HEK293 (cell line): Measurements from ENCODE around the gene TARS2.

Experiments
- CTCF ChIA-PET: fragments of 350-600 bp; formaldehyde crosslinking; extraction: SDS; loops from one replicate; lab custom pipeline; 2021; ENCODE audit warnings: antibody characterized with exemption; lab: Yijun Ruan, JAX
- POLR2A ChIA-PET: fragments of 300-600 bp; formaldehyde crosslinking; extraction: SDS; loops from one replicate; lab custom pipeline; 2020; ENCODE audit warnings: antibody characterized with exemption, inconsistent platforms; lab: Yijun Ruan, JAX
- H3K27ac ChIP-seq: fragments of 200-500 bp; sonication (Bioruptor generic); 2 replicates; pipeline ENCODE4 v1.5.1; 2014; ENCODE audit warnings: low read depth, low read length, control low read depth, inconsistent platforms; ENCODE audit errors: extremely low read depth
- H3K36me3 ChIP-seq, 2 experiments: fragments of 200-500 bp in 1 of 2; sonication (Bioruptor generic) in 1 of 2; 1 replicate in 1 of 2; 2 replicates in 1 of 2; pipeline ENCODE4 v1.5.1; 2014 to 2017; ENCODE audit warnings: inconsistent platforms in 2 of 2, low read length in 2 of 2; ENCODE audit not compliant: control insufficient read depth in 2 of 2, insufficient read depth in 1 of 2
- H3K4me1 ChIP-seq: fragments of 200-500 bp; sonication (Bioruptor generic); 2 replicates; pipeline ENCODE4 v1.5.1; 2014; ENCODE audit warnings: mild to moderate bottlenecking, low read length, inconsistent platforms; ENCODE audit not compliant: control insufficient read depth, insufficient read depth
- H3K4me3 ChIP-seq: 2 replicates; pipeline ENCODE4 v1.5.1; 2011; ENCODE audit warnings: low read depth, mild to moderate bottlenecking, control low read depth, low read length, moderate library complexity
- H3K9me3 ChIP-seq: fragments of 200-500 bp; sonication (Bioruptor generic); 2 replicates; pipeline ENCODE4 v1.5.1; 2014; ENCODE audit warnings: low read depth, low read length, inconsistent platforms; ENCODE audit not compliant: control insufficient read depth, insufficient read depth
- FEZF1 ChIP-seq: fragments of 450-650 bp; formaldehyde crosslinking; IDR thresholded peaks from 2 replicates; pipeline ENCODE4 v1.5.1; 2016; ENCODE audit warnings: missing biosample characterization, missing genetic modification characterization
- KLF10 ChIP-seq: fragments of 450-650 bp; IDR thresholded peaks from 2 replicates; pipeline ENCODE4 v1.5.1; 2018; ENCODE audit warnings: missing biosample characterization, mild to moderate bottlenecking, missing genetic modification characterization
- KLF7 ChIP-seq: fragments of 450-650 bp; formaldehyde crosslinking; IDR thresholded peaks from 2 replicates; pipeline ENCODE4 v1.5.1; 2016; ENCODE audit warnings: missing biosample characterization, missing genetic modification characterization, borderline replicate concordance
- YY1 ChIP-seq: fragments of 450-650 bp; formaldehyde crosslinking; IDR thresholded peaks from 2 replicates; pipeline ENCODE4 v1.5.1; 2018; ENCODE audit warnings: missing biosample characterization, missing genetic modification characterization
- ZBTB20 ChIP-seq: fragments of 450-650 bp; formaldehyde crosslinking; IDR thresholded peaks from 2 replicates; pipeline ENCODE4 v1.5.1; 2016; ENCODE audit warnings: missing biosample characterization, missing genetic modification characterization
- ZFP41 ChIP-seq: fragments of 450-650 bp; formaldehyde crosslinking; IDR thresholded peaks from 2 replicates; pipeline ENCODE4 v1.5.1; 2016; ENCODE audit warnings: missing biosample characterization, missing genetic modification characterization, borderline replicate concordance
- ZNF335 ChIP-seq: fragments of 450-650 bp; formaldehyde crosslinking; conservative IDR thresholded peaks from 2 replicates; pipeline ENCODE4 v1.5.1; 2016; ENCODE audit warnings: missing biosample characterization, missing genetic modification characterization
- ZNF341 ChIP-seq: fragments of 450-650 bp; formaldehyde crosslinking; IDR thresholded peaks from 2 replicates; pipeline ENCODE4; 2016; ENCODE audit warnings: low read depth, missing biosample characterization, missing genetic modification characterization
- ZNF549 ChIP-seq: fragments of 450-650 bp; IDR thresholded peaks from 2 replicates; pipeline ENCODE4 v1.5.1; 2018; ENCODE audit warnings: missing biosample characterization, missing genetic modification characterization, mild to moderate bottlenecking, inconsistent platforms, moderate library complexity
- ZNF600 ChIP-seq: fragments of 450-650 bp; formaldehyde crosslinking; IDR thresholded peaks from 2 replicates; pipeline ENCODE4 v1.5.1; 2016; ENCODE audit warnings: missing biosample characterization, missing genetic modification characterization
- ZNF621 ChIP-seq: fragments of 450-650 bp; formaldehyde crosslinking; IDR thresholded peaks from 2 replicates; pipeline ENCODE4 v1.5.1; 2017; ENCODE audit warnings: missing biosample characterization, missing genetic modification characterization
- ZNF623 ChIP-seq: fragments of 450-650 bp; formaldehyde crosslinking; IDR thresholded peaks from 2 replicates; pipeline ENCODE4 v1.5.1; 2016; ENCODE audit warnings: missing biosample characterization, missing genetic modification characterization
- TF ChIP-seq, protein P1 (sequence below): fragments of 450-650 bp; formaldehyde crosslinking; IDR thresholded peaks from 2 replicates; pipeline ENCODE4 v1.5.1; 2016; ENCODE audit warnings: missing biosample characterization, missing genetic modification characterization
- TF ChIP-seq, protein P2 (sequence below): fragments of 450-650 bp; formaldehyde crosslinking; IDR thresholded peaks from 2 replicates; pipeline ENCODE4 v1.5.1; 2016; ENCODE audit warnings: missing biosample characterization, missing genetic modification characterization
- TF ChIP-seq, protein P3 (sequence below): sonication (generic); formaldehyde crosslinking; IDR thresholded peaks from 2 replicates; pipeline ENCODE4 v1.8.1; 2022; ENCODE audit warnings: mild to moderate bottlenecking, moderate library complexity, missing genetic modification reagents
- TF ChIP-seq, protein P4 (sequence below): fragments of 450-650 bp; formaldehyde crosslinking; IDR thresholded peaks from 2 replicates; pipeline ENCODE4 v1.5.1; 2016; ENCODE audit warnings: missing biosample characterization, missing genetic modification characterization, borderline replicate concordance
- TF ChIP-seq, protein P5 (sequence below): fragments of 450-650 bp; formaldehyde crosslinking; IDR thresholded peaks from 2 replicates; pipeline ENCODE4 v1.5.1; 2016; ENCODE audit warnings: missing biosample characterization, missing genetic modification characterization

The TARS2 gene

DNA sequence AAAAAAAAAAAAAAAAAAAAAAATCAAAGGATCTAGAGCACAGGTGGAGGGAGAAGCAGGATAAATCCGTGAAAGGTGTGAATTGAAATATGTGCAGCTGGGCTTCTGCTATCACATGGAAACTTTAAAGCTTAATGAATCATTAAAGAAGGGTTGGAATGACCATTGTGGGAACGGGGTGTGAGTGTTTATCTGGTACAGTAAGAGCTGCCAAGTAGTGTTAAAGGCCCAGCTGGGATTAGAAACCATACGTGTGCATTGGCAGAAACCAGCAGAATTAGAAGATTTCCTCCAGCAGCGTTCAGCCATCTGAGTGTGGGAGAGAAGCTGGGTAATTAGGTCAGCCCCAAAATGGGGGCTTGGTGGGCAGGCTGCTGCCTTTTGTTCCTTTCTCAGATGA, 41.8 kb downstream of the TARS2 start:
- CTCF ChIA-PET: interaction anchor here (0.6 to 1.5 kb wide), 4 partner anchors 13 to 1317 kb away, joined by 3 to 4 read pairs (median 4); no protein-coding TSS in a partner anchor
- no peak overlapping the region for H3K27ac ChIP-seq
- H3K9me3 ChIP-seq: no peaks in the 10 kb centered on the region
- H3K36me3 ChIP-seq: no peaks in the 10 kb centered on the region
- H3K4me3 ChIP-seq: no peak overlapping the region
- POLR2A ChIA-PET: interaction anchor here (1.0 kb wide), 1 partner anchor 13 kb away, joined by 3 read pairs; the partner anchor contains the start of gene FALEC
- H3K4me1 ChIP-seq: no peaks in the 10 kb centered on the region
- TF ChIP-seq ZBTB20 (tag by site-specific recombination) (no peak), KLF7 (no peak)
- TF ChIP-seq, protein P1, sequence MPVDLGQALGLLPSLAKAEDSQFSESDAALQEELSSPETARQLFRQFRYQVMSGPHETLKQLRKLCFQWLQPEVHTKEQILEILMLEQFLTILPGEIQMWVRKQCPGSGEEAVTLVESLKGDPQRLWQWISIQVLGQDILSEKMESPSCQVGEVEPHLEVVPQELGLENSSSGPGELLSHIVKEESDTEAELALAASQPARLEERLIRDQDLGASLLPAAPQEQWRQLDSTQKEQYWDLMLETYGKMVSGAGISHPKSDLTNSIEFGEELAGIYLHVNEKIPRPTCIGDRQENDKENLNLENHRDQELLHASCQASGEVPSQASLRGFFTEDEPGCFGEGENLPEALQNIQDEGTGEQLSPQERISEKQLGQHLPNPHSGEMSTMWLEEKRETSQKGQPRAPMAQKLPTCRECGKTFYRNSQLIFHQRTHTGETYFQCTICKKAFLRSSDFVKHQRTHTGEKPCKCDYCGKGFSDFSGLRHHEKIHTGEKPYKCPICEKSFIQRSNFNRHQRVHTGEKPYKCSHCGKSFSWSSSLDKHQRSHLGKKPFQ (tag by site-specific recombination): 0 out of 2 replicates have a peak, but pooled peaks have one; percentile 12

DNA sequence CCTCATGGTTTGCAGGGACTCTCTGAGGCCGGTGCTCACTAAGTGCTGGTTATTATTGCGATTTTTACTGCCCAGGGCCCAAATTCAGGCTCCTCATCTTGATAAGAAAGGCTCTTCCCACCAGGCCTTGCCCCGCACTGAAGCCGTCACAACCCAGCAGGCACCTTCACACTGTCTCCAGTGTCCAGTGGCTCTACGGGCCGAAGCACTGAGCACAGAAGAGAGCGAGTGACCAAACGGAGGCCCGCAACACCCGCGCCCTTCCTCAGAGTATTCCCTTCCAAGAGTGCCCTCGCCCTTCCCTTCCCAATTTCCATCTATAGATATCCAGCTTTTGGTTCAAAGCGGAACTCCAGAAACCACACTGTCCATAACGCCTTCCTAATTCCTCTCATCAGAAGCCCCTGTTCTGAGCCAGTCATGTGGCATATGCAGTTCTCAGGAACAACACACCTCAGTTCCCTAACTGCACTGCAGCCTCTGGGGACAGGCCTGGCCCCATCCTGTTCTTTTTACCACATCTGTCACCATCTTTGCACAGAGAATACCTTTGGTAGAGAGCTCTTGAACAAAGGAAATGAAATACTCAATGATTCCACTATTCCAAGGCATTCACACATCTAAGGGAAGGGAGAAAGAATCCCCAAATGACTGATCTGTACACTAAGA, 43.4 kb downstream of the TARS2 start:
- TF ChIP-seq ZNF600 (tag by site-specific recombination) (peak; percentile 48; the same call in 1 of the 2 replicates), KLF10 (no peak), ZNF549 (tag by site-specific recombination) (no peak)
- CTCF ChIA-PET: interaction anchor here (0.5 to 5.5 kb wide), 6 partner anchors 12 to 361 kb away, joined by 3 to 50 read pairs (median 4); partner anchors contain the start of genes FALEC and TARS2
- POLR2A ChIA-PET: no interaction called here

DNA sequence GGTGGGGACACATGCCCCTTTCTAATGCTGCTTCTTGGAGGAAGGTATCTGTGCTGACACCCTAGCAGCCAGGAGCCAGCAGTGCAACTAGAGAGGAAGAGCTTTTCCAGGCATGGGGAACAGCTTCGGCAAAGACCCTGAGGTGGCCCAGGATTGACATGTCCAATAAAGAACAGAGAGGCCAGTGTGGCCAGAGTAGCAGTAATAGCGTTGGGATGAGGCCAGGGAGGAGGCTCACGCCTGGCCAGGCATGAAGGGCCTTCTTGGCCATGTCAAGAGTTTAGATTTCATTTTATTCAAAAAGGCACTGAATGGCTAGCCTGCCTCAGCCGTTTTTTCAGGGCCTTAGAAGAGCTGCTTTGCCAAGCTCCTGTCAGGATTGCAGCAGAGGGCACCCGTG, 45.6 kb downstream of the TARS2 start:
- no peak overlapping the region for H3K4me3 ChIP-seq
- no peaks in the 10 kb centered on the region for H3K36me3 ChIP-seq
- no peaks in the 10 kb centered on the region for H3K4me1 ChIP-seq
- ChIA-PET POLR2A (interaction anchor here (0.5 to 1.3 kb wide), 4 partner anchors 17 to 300 kb away, joined by 3 to 6 read pairs (median 5); partner anchors contain the start of gene FALEC), CTCF (interaction anchor here (0.6 to 8.5 kb wide), 21 partner anchors 11 to 447 kb away, joined by 3 to 54 read pairs (median 5); partner anchors contain the start of genes FALEC and TARS2)
- no peak overlapping the region for H3K27ac ChIP-seq
- peak; percentile 68 for TF ChIP-seq ZNF335 (tag by site-specific recombination)
- TF ChIP-seq, protein P2, sequence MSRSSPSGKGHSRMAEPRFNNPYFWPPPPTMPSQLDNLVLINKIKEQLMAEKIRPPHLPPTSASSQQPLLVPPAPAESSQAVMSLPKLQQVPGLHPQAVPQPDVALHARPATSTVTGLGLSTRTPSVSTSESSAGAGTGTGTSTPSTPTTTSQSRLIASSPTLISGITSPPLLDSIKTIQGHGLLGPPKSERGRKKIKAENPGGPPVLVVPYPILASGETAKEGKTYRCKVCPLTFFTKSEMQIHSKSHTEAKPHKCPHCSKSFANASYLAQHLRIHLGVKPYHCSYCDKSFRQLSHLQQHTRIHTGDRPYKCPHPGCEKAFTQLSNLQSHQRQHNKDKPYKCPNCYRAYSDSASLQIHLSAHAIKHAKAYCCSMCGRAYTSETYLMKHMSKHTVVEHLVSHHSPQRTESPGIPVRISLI (tag by site-specific recombination): 0 out of 2 replicates have a peak, but pooled peaks have one; percentile 4
- TF ChIP-seq ZNF621 (tag by site-specific recombination): no peak
- TF ChIP-seq FEZF1 (tag by site-specific recombination): no peak
- 0 out of 2 replicates have a peak, but pooled peaks have one; percentile 16 for TF ChIP-seq ZNF341 (tag by site-specific recombination)
- TF ChIP-seq, protein P3, sequence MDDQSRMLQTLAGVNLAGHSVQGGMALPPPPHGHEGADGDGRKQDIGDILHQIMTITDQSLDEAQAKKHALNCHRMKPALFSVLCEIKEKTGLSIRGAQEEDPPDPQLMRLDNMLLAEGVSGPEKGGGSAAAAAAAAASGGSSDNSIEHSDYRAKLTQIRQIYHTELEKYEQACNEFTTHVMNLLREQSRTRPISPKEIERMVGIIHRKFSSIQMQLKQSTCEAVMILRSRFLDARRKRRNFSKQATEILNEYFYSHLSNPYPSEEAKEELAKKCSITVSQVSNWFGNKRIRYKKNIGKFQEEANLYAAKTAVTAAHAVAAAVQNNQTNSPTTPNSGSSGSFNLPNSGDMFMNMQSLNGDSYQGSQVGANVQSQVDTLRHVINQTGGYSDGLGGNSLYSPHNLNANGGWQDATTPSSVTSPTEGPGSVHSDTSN: no peak
- TF ChIP-seq YY1 (tag by site-specific recombination): no peak
- TF ChIP-seq, protein P4, sequence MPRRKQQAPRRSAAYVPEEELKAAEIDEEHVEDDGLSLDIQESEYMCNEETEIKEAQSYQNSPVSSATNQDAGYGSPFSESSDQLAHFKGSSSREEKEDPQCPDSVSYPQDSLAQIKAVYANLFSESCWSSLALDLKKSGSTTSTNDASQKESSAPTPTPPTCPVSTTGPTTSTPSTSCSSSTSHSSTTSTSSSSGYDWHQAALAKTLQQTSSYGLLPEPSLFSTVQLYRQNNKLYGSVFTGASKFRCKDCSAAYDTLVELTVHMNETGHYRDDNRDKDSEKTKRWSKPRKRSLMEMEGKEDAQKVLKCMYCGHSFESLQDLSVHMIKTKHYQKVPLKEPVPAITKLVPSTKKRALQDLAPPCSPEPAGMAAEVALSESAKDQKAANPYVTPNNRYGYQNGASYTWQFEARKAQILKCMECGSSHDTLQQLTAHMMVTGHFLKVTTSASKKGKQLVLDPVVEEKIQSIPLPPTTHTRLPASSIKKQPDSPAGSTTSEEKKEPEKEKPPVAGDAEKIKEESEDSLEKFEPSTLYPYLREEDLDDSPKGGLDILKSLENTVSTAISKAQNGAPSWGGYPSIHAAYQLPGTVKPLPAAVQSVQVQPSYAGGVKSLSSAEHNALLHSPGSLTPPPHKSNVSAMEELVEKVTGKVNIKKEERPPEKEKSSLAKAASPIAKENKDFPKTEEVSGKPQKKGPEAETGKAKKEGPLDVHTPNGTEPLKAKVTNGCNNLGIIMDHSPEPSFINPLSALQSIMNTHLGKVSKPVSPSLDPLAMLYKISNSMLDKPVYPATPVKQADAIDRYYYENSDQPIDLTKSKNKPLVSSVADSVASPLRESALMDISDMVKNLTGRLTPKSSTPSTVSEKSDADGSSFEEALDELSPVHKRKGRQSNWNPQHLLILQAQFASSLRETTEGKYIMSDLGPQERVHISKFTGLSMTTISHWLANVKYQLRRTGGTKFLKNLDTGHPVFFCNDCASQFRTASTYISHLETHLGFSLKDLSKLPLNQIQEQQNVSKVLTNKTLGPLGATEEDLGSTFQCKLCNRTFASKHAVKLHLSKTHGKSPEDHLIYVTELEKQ (tag by site-specific recombination): no peak
- TF ChIP-seq, protein P5, sequence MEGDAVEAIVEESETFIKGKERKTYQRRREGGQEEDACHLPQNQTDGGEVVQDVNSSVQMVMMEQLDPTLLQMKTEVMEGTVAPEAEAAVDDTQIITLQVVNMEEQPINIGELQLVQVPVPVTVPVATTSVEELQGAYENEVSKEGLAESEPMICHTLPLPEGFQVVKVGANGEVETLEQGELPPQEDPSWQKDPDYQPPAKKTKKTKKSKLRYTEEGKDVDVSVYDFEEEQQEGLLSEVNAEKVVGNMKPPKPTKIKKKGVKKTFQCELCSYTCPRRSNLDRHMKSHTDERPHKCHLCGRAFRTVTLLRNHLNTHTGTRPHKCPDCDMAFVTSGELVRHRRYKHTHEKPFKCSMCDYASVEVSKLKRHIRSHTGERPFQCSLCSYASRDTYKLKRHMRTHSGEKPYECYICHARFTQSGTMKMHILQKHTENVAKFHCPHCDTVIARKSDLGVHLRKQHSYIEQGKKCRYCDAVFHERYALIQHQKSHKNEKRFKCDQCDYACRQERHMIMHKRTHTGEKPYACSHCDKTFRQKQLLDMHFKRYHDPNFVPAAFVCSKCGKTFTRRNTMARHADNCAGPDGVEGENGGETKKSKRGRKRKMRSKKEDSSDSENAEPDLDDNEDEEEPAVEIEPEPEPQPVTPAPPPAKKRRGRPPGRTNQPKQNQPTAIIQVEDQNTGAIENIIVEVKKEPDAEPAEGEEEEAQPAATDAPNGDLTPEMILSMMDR: no peak
- no peak for TF ChIP-seq ZNF623
- TF ChIP-seq ZFP41 (tag by site-specific recombination): no peak
- no peaks in the 10 kb centered on the region for H3K9me3 ChIP-seq

More for the DNA sequence above, 43.4 kb downstream of the TARS2 start:
- H3K4me3 ChIP-seq: no peak overlapping the region
- no peaks in the 10 kb centered on the region for H3K9me3 ChIP-seq
- no peaks in the 10 kb centered on the region for H3K36me3 ChIP-seq
- no peaks in the 10 kb centered on the region for H3K4me1 ChIP-seq
- no peak overlapping the region for H3K27ac ChIP-seq
